Ascending aorta (tissue), 2 donors: ENCODE results near the gene ALAD. TPM values are rescaled to one million over a fixed set of nuclear protein-coding genes. Genes with fewer than 3 reads are reported as not detected.
"Not testable (repeated sequence)": the region's sequence is repeated elsewhere in the genome, so short reads cannot be mapped to it uniquely, and the experiment has no call there.

ENCODE experiments used
- DNase-seq, 2 donors: peaks; one replicate each; pipeline ENCODE4 v3.0.0-alpha.2; 2019; ENCODE audit warnings: low spot score in 2 of 2
- H3K27ac ChIP-seq, 2 donors: fragments of 200-600 bp; sonication (generic); one replicate each; pipeline ENCODE4 v1.5.1; 2016 to 2017; ENCODE audit warnings: mild to moderate bottlenecking in 1 of 2
- H3K27me3 ChIP-seq: fragments of 200-600 bp; sonication (generic); one replicate; pipeline ENCODE4 v1.5.1; 2017
- H3K36me3 ChIP-seq, 2 donors: fragments of 200-600 bp; sonication (generic); one replicate each; pipeline ENCODE4 v1.5.1; 2016
- H3K4me1 ChIP-seq, 2 donors: fragments of 200-600 bp; sonication (generic); one replicate each; pipeline ENCODE4 v1.5.1; 2016 to 2017; ENCODE audit warnings: mild to moderate bottlenecking in 1 of 2
- H3K4me3 ChIP-seq, 2 donors: fragments of 200-600 bp; sonication (generic); one replicate each; pipeline ENCODE4 v1.5.1; 2016 to 2017; ENCODE audit warnings: mild to moderate bottlenecking in 1 of 2
- H3K9me3 ChIP-seq, 2 donors: fragments of 200-600 bp; sonication (generic); one replicate each; pipeline ENCODE4 v1.5.1; 2016
- CTCF ChIP-seq, 3 experiments: fragments of 200-600 bp in 2 of 3; fragments of 450-650 bp in 1 of 3; sonication (generic) in 2 of 3; IDR thresholded peaks; one replicate each; pipeline ENCODE4 v1.5.1; 2016 to 2019; ENCODE audit warnings: antibody characterized with exemption in 3 of 3, mild to moderate bottlenecking in 1 of 3, moderate library complexity in 1 of 3
- intact Hi-C: fragments of 100-400 bp; cut with DNase I; formaldehyde crosslinking; loops from one replicate; pipeline ENCODE4 v1.15.1; 2023
- total RNA-seq: library from RNA; depleted of rRNA; stranded (reverse); fragments of >200 nt; gene quantifications from one replicate; pipeline ENCODE4 v1.1.0, GENCODE V29; 2016

The ALAD gene
- total RNA-seq, 1 donor from 2014 or later: 71.4 TPM

GRCh38 chr9:113370806-113371325, 30.2 kb downstream of the ALAD start:
- H3K36me3 ChIP-seq: peaks cover 9 to 19% of the 10 kb centered on the region in 2 donors
- H3K27ac ChIP-seq: no peak overlapping the region
- intact Hi-C loops: no loop called here
- peaks cover 6 to 8% of the 10 kb centered on the region in 2 donors for H3K4me1 ChIP-seq
- H3K27me3 ChIP-seq: no peaks in the 10 kb centered on the region
- no peak for DNase-seq
- no peak overlapping the region for H3K4me3 ChIP-seq
- no peak for TF ChIP-seq CTCF (IDR thresholded peaks at IDR 0.05)
- no peaks in the 10 kb centered on the region for H3K9me3 ChIP-seq

- TF ChIP-seq CTCF (IDR thresholded peaks at IDR 0.05): no peak
- no peak overlapping the region for H3K27ac ChIP-seq
- H3K4me1 ChIP-seq: no peaks in the 10 kb centered on the region
- H3K36me3 ChIP-seq: peaks cover 9 to 15% of the 10 kb centered on the region in 2 donors
- DNase-seq: no peak
- no peak overlapping the region for H3K4me3 ChIP-seq
- intact Hi-C loops: no loop called here
- no peaks in the 10 kb centered on the region for H3K27me3 ChIP-seq
- H3K9me3 ChIP-seq: no peaks in the 10 kb centered on the region
These were observed 31.3 kb downstream of the ALAD start for GRCh38 chr9:113369855-113370140.

GRCh38 chr9:113368982-113369854, 31.9 kb downstream of the ALAD start:
- no peaks in the 10 kb centered on the region for H3K9me3 ChIP-seq
- H3K4me3 ChIP-seq: no peak overlapping the region
- H3K27me3 ChIP-seq: no peaks in the 10 kb centered on the region
- intact Hi-C loops: no loop called here
- no peaks in the 10 kb centered on the region for H3K4me1 ChIP-seq
- TF ChIP-seq CTCF (IDR thresholded peaks at IDR 0.05): no peak
- DNase-seq: no peak
- H3K27ac ChIP-seq: no peak overlapping the region
- peaks cover 9 to 10% of the 10 kb centered on the region in 2 donors for H3K36me3 ChIP-seq

GRCh38 chr9:113368348-113368981, 32.6 kb downstream of the ALAD start:
- Histone ChIP-seq H3K36me3 (peaks cover 1 to 2% of the 10 kb centered on the region in 2 donors), H3K27me3 (no peaks in the 10 kb centered on the region), H3K4me1 (no peaks in the 10 kb centered on the region), H3K4me3 (no peak overlapping the region), H3K27ac (no peak overlapping the region), H3K9me3 (no peaks in the 10 kb centered on the region)
- intact Hi-C loops: no loop called here
- no peak for TF ChIP-seq CTCF (IDR thresholded peaks at IDR 0.05)
- DNase-seq: no peak

- H3K4me3 ChIP-seq, H3K9me3 ChIP-seq, DNase-seq, H3K27me3 ChIP-seq, intact Hi-C loops, H3K4me1 ChIP-seq, H3K27ac ChIP-seq, H3K36me3 ChIP-seq: not testable (repeated sequence)
These were observed 35.4 kb downstream of the ALAD start for GRCh38 chr9:113365652-113366051.

DNA sequence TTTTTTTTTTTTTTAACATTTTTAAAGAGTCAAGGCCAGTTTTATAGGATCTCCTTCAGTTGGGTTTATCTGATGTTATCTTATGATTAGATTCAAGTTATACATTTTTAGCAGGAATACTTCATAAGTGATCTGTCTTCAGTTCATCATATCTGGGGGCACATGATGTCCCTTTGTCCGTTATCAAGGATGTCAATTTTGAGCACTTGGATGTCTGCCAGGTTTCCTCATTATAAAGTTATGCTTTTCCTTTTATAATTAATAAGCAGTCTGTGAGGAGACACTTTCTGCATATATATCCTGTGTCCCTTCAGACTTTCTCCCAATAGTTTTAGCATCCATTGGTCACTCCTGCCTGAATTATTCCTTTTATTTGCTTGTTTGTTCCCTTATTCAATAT, 36.1 kb downstream of the ALAD start:
- Histone ChIP-seq H3K9me3 (no peaks in the 10 kb centered on the region), H3K36me3 (no peaks in the 10 kb centered on the region), H3K4me3 (no peak overlapping the region), H3K4me1 (no peaks in the 10 kb centered on the region), H3K27ac (no peak overlapping the region), H3K27me3 (no peaks in the 10 kb centered on the region)
- no peak for TF ChIP-seq CTCF (IDR thresholded peaks at IDR 0.05)
- intact Hi-C loops: no loop called here
- no peak for DNase-seq
